Forelimb muscle (tissue), 1 donor: Measurements from ENCODE around the gene ADGRF4. TPM values are rescaled to one million over a fixed set of nuclear protein-coding genes. Genes with fewer than 3 reads are reported as not detected.
"Not testable (repeated sequence)": the region's sequence is repeated elsewhere in the genome, so short reads cannot be mapped to it uniquely, and the experiment has no call there.

Experiments used
- DNase-seq: peaks from one replicate; pipeline ENCODE4 v3.0.0-alpha.2; 2013; ENCODE audit warnings: low read depth
- polyA plus RNA-seq: library from polyadenylated mRNA; unstranded; fragments of 120-200 nt; gene quantifications from one replicate; pipeline ENCODE4 v1.2.1, GENCODE V29; 2013; ENCODE audit not compliant: insufficient read length

ADGRF4 gene
- polyA plus RNA-seq, 1 donor, result not detected

GRCh38 chr6:47734831-47735481, 36.6 kb downstream of the ADGRF4 start:
- DNase-seq, result no peak

GRCh38 chr6:47736083-47736700, 37.8 kb downstream of the ADGRF4 start:
- DNase-seq, result no peak

- no peak for DNase-seq
Measured at GRCh38 chr6:47737406-47737805, 39.0 kb downstream of the ADGRF4 start.

GRCh38 chr6:47740714-47741113, 42.3 kb downstream of the ADGRF4 start:
- no peak for DNase-seq

GRCh38 chr6:47741807-47742206, 43.4 kb downstream of the ADGRF4 start:
- no peak for DNase-seq

GRCh38 chr6:47743744-47744143, 45.4 kb downstream of the ADGRF4 start:
- DNase-seq, result no peak

- not testable (repeated sequence) for DNase-seq
Measured at GRCh38 chr6:47745269-47745668, 46.9 kb downstream of the ADGRF4 start.

GRCh38 chr6:47749757-47750156, 51.4 kb downstream of the ADGRF4 start:
- no peak for DNase-seq

- no peak for DNase-seq
Measured at GRCh38 chr6:47752801-47753200, 54.4 kb downstream of the ADGRF4 start.

- no peak for DNase-seq
Measured at GRCh38 chr6:47759364-47759763, 61.0 kb downstream of the ADGRF4 start.

- no peak for DNase-seq
Measured at GRCh38 chr6:47762502-47762901, 64.1 kb downstream of the ADGRF4 start.

- no peak for DNase-seq
Measured at GRCh38 chr6:47766445-47766844, 68.1 kb downstream of the ADGRF4 start.

- no peak for DNase-seq
Measured at GRCh38 chr6:47767102-47767501, 68.7 kb downstream of the ADGRF4 start.

- DNase-seq, result no peak
Measured at GRCh38 chr6:47769982-47770381, 71.6 kb downstream of the ADGRF4 start.

Other genes starting within 250 kb of the ADGRF4 start
- gene CD2AP, start 220.8 kb upstream of the ADGRF4 start, polyA plus RNA-seq, result 9.3 TPM
- 0.15 TPM for gene OPN5, start 83.5 kb downstream of the ADGRF4 start, polyA plus RNA-seq